H1 (cell line): ENCODE results near the gene DNAJA3. TPM values are rescaled to one million over a fixed set of nuclear protein-coding genes. Genes with fewer than 3 reads are reported as not detected.

Experiments used
- CTCF ChIA-PET: fragments of 300-600 bp; sonication (Branson Sonifier 250); formaldehyde crosslinking; loops from one replicate; lab custom pipeline; 2021; ENCODE audit not compliant: partially characterized antibody; lab: Charles Lee
- POLR2A ChIA-PET: fragments of 300-600 bp; sonication (Branson Sonifier 250); formaldehyde crosslinking; loops from one replicate; lab custom pipeline; 2021; ENCODE audit warnings: inconsistent platforms; ENCODE audit not compliant: partially characterized antibody; lab: Charles Lee
- DNase-seq, 2 experiments: peaks; one replicate each; pipeline versions ENCODE4 v3.0.0 to v3.0.0-alpha.2; 2010 to 2022; ENCODE audit warnings: low spot score in 2 of 2, low read depth in 1 of 2, mixed read lengths in 1 of 2
- FAIRE-seq: peaks from 2 replicates; lab custom pipeline; 2011; peaks lifted over from hg19 to GRCh38; lab: Jason Lieb, UNC
- H2AFZ ChIP-seq: 2 replicates; pipeline ENCODE4 v1.8.1; 2012; ENCODE audit warnings: low read length, inconsistent platforms
- H2AK5ac ChIP-seq: 2 replicates; pipeline ENCODE4 v1.6.1; 2013; ENCODE audit warnings: low read depth, low read length
- H2BK120ac ChIP-seq: replicated peaks from 2 replicates; pipeline ENCODE3; 2013; ENCODE audit warnings: low read depth, low read length, inconsistent platforms
- H2BK12ac ChIP-seq: 2 replicates; pipeline ENCODE4 v1.6.1; 2013; ENCODE audit warnings: low read depth, low read length
- H2BK15ac ChIP-seq: 2 replicates; pipeline ENCODE4 v1.6.1; 2013; ENCODE audit warnings: low read length
- H2BK20ac ChIP-seq: 2 replicates; pipeline ENCODE4 v1.6.1; 2013; ENCODE audit warnings: low read length
- H2BK5ac ChIP-seq: 2 replicates; pipeline ENCODE4 v1.6.1; 2013; ENCODE audit warnings: low read depth, low read length
- H3K14ac ChIP-seq: 2 replicates; pipeline ENCODE4 v1.6.1; 2013; ENCODE audit warnings: inconsistent platforms; ENCODE audit not compliant: insufficient read length
- H3K18ac ChIP-seq: 2 replicates; pipeline ENCODE4 v1.6.1; 2013; ENCODE audit warnings: low read length; ENCODE audit errors: extremely low read depth
- H3K23ac ChIP-seq: 2 replicates; pipeline ENCODE4 v1.6.1; 2013; ENCODE audit warnings: inconsistent platforms; ENCODE audit not compliant: insufficient read length
- H3K23me2 ChIP-seq: 2 replicates; pipeline ENCODE4 v1.6.1; 2013; ENCODE audit warnings: low read depth, low read length
- H3K27ac ChIP-seq: 2 replicates; pipeline ENCODE4 v1.6.1; 2011; ENCODE audit warnings: low read depth, low read length, inconsistent platforms
- H3K27me3 ChIP-seq, 4 experiments: replicated peaks in 1 of 4; 1 replicate in 1 of 4; 2 replicates in 3 of 4; pipeline versions ENCODE4 v1.6.1 to v1.8.1; 2011 to 2013; ENCODE audit warnings: low read length in 3 of 4, mild to moderate bottlenecking in 3 of 4, inconsistent platforms in 2 of 4, mixed read lengths in 2 of 4, moderate library complexity in 1 of 4; ENCODE audit not compliant: control insufficient read depth in 3 of 4, insufficient read depth in 3 of 4; ENCODE audit errors: extremely low read depth in 1 of 4
- H3K36me3 ChIP-seq, 4 experiments: 2 replicates each; pipeline versions ENCODE4 v1.6.1 to v1.8.1; 2011 to 2013; ENCODE audit warnings: mild to moderate bottlenecking in 4 of 4, low read length in 3 of 4, moderate library complexity in 2 of 4, control low read depth in 1 of 4, inconsistent platforms in 1 of 4; ENCODE audit not compliant: insufficient read depth in 4 of 4, control insufficient read depth in 2 of 4
- H3K4ac ChIP-seq: replicated peaks from 2 replicates; pipeline ENCODE3; 2013; ENCODE audit warnings: low read length, low read depth, mixed read lengths, inconsistent platforms; ENCODE audit not compliant: insufficient read length
- H3K4me1 ChIP-seq, 4 experiments: replicated peaks in 1 of 4; 1 replicate in 1 of 4; 2 replicates in 3 of 4; pipeline versions ENCODE4 v1.6.1 to v1.8.1; 2011 to 2013; ENCODE audit warnings: low read length in 3 of 4, inconsistent platforms in 2 of 4, mixed read lengths in 1 of 4; ENCODE audit not compliant: insufficient read depth in 4 of 4, control insufficient read depth in 3 of 4
- H3K4me2 ChIP-seq, 2 experiments: 2 replicates each; pipeline versions ENCODE4 v1.6.1 to v1.8.1; 2011 to 2013; ENCODE audit warnings: low read depth in 2 of 2, low read length in 2 of 2, control low read depth in 1 of 2, inconsistent platforms in 1 of 2, mild to moderate bottlenecking in 1 of 2; ENCODE audit not compliant: insufficient read depth in 1 of 2
- H3K4me3 ChIP-seq, 4 experiments: fragments of 200-600, 300-600 bp in 1 of 4; sonication (generic), shearing (Covaris generic), sonication (Bioruptor Twin) in 1 of 4; 2 replicates each; pipeline versions ENCODE4 v1.5.1 to v1.8.1; 2011 to 2016; ENCODE audit warnings: low read length in 4 of 4, low read depth in 3 of 4, control low read depth in 2 of 4, inconsistent platforms in 2 of 4, mild to moderate bottlenecking in 2 of 4, mixed read lengths in 1 of 4, moderate library complexity in 1 of 4; ENCODE audit not compliant: insufficient read depth in 2 of 4; ENCODE audit errors: extremely low read depth in 1 of 4
- H3K56ac ChIP-seq: replicated peaks from 2 replicates; pipeline ENCODE3; 2013; ENCODE audit warnings: low read depth, mild to moderate bottlenecking, mixed read lengths, low read length, inconsistent platforms; ENCODE audit not compliant: insufficient read length
- H3K79me1 ChIP-seq: 2 replicates; pipeline ENCODE4 v1.6.1; 2013; ENCODE audit warnings: low read depth, low read length, control low read depth
- H3K79me2 ChIP-seq, 2 experiments: 2 replicates each; pipeline versions ENCODE4 v1.6.1 to v1.8.1; 2012 to 2013; ENCODE audit warnings: low read length in 2 of 2, mild to moderate bottlenecking in 2 of 2, inconsistent platforms in 1 of 2; ENCODE audit not compliant: insufficient read depth in 2 of 2, control insufficient read depth in 1 of 2
- H3K9ac ChIP-seq, 4 experiments: replicated peaks in 1 of 4; 1 replicate in 1 of 4; 2 replicates in 3 of 4; pipeline versions ENCODE4 v1.6.1 to v1.8.1; 2011 to 2013; ENCODE audit warnings: low read depth in 3 of 4, low read length in 3 of 4, control low read depth in 2 of 4, mild to moderate bottlenecking in 2 of 4, moderate library complexity in 2 of 4, inconsistent platforms in 1 of 4; ENCODE audit errors: extremely low read depth in 1 of 4
- H3K9me3 ChIP-seq, 2 experiments: 2 replicates each; pipeline versions ENCODE4 v1.6.1 to v1.8.1; 2012 to 2013; ENCODE audit warnings: mild to moderate bottlenecking in 2 of 2, moderate library complexity in 2 of 2, control low read depth in 1 of 2, inconsistent platforms in 1 of 2, low read depth in 1 of 2, low read length in 1 of 2, mixed read lengths in 1 of 2; ENCODE audit not compliant: insufficient read depth in 2 of 2
- H4K20me1 ChIP-seq, 2 experiments: replicated peaks in 1 of 2; 2 replicates each; pipeline versions ENCODE3 to v1.8.1; 2011 to 2013; ENCODE audit warnings: inconsistent platforms in 2 of 2, low read length in 2 of 2, mild to moderate bottlenecking in 1 of 2; ENCODE audit not compliant: insufficient read depth in 2 of 2, control insufficient read depth in 1 of 2
- H4K5ac ChIP-seq: 2 replicates; pipeline ENCODE4 v1.6.1; 2013; ENCODE audit warnings: low read length, low read depth, mixed read lengths, inconsistent platforms; ENCODE audit not compliant: insufficient read length
- H4K8ac ChIP-seq: 2 replicates; pipeline ENCODE4 v1.8.0; 2013; ENCODE audit warnings: mild to moderate bottlenecking, moderate library complexity, low read length, inconsistent platforms; ENCODE audit not compliant: insufficient read depth; ENCODE audit errors: extremely low read depth
- H4K91ac ChIP-seq: replicated peaks from 2 replicates; pipeline ENCODE3; 2013; ENCODE audit warnings: low read length, mixed read lengths, inconsistent platforms; ENCODE audit not compliant: insufficient read length
- CHD2 ChIP-seq: IDR thresholded peaks from 2 replicates; pipeline ENCODE4 v1.6.1; 2012; ENCODE audit warnings: low read length, improper control_type of control experiment
- CTBP2 ChIP-seq: IDR thresholded peaks from 2 replicates; pipeline ENCODE4 v1.7.0; 2011; ENCODE audit warnings: borderline replicate concordance, mild to moderate bottlenecking, moderate library complexity, mixed read lengths, low read length; ENCODE audit not compliant: insufficient read depth, insufficient read length
- FOSL1 ChIP-seq: IDR thresholded peaks from 2 replicates; pipeline ENCODE4 v1.6.1; 2011; ENCODE audit warnings: mild to moderate bottlenecking, low read depth, low read length, moderate library complexity; ENCODE audit not compliant: insufficient read depth
- KDM4A ChIP-seq: IDR thresholded peaks from one replicate; pipeline ENCODE4 v1.7.1; 2012; ENCODE audit warnings: low read depth, mild to moderate bottlenecking, moderate library complexity, low read length, inconsistent platforms; ENCODE audit not compliant: severe bottlenecking
- PHF8 ChIP-seq: fragments of 200-600 bp; sonication (generic); conservative IDR thresholded peaks from 2 replicates; pipeline ENCODE4 v1.7.1; 2012; ENCODE audit warnings: low read depth, mild to moderate bottlenecking, inconsistent platforms, low read length, moderate library complexity
- SP4 ChIP-seq: IDR thresholded peaks from 2 replicates; pipeline ENCODE4 v1.6.1; 2012; ENCODE audit warnings: low read length, inconsistent platforms
- SRF ChIP-seq: IDR thresholded peaks from 2 replicates; pipeline ENCODE4 v1.6.1; 2011; ENCODE audit warnings: mild to moderate bottlenecking, low read depth, low read length, moderate library complexity
- TAF7 ChIP-seq: optimal IDR thresholded peaks from 2 replicates; pipeline ENCODE3; 2011; ENCODE audit warnings: low read depth, mild to moderate bottlenecking, inconsistent platforms, low read length, moderate library complexity, borderline replicate concordance
- YY1 ChIP-seq: IDR thresholded peaks from 2 replicates; pipeline ENCODE4 v1.6.1; 2011; ENCODE audit warnings: low read depth, mild to moderate bottlenecking, low read length
- WGBS, 2 experiments: shearing (Covaris generic) in 1 of 2; methylation state at CpG; one replicate each; pipeline versions ENCODE4 v1.1.6 to v1.1.7; 2013 to 2015; ENCODE audit warnings: low lambda C conversion rate in 2 of 2, mixed read lengths in 2 of 2, inconsistent platforms in 1 of 2, low coverage in 1 of 2, missing lambda C conversion rate in 1 of 2; ENCODE audit not compliant: insufficient replicate concordance in 2 of 2, insufficient coverage in 1 of 2, insufficient read length in 1 of 2; ENCODE audit errors: extremely low coverage in 1 of 2, missing lambda C conversion rate in 1 of 2; 5-methylcytosine and 5-hydroxymethylcytosine counted together
- polyA plus RNA-seq, 7 experiments: library from polyadenylated mRNA; depleted of rRNA in 3 of 7; stranded (reverse) in 5 of 7; unstranded in 2 of 7; fragments of >200 nt in 5 of 7; fragments of 200-250 nt in 2 of 7; gene quantifications; 1 replicate in 5 of 7; 2 replicates in 1 of 7; 4 replicates in 1 of 7; pipeline versions ENCODE4 v1.2.1 to v1.2.3, GENCODE V29; 2011 to 2013; ENCODE audit warnings: missing spikeins in 2 of 7, mixed read lengths in 2 of 7
- total RNA-seq: library from RNA; stranded (reverse); fragmentation: NEBNext Ultra II Directional; extraction: Animal tissue kit (Norgen Biotek cat#: 25700); gene quantifications from 2 replicates; pipeline ENCODE4 v1.2.1, GENCODE V29; 2021
- TF ChIP-seq, protein P1 (sequence below): IDR thresholded peaks from 2 replicates; pipeline ENCODE4 v1.6.1; 2011; ENCODE audit warnings: low read depth, mild to moderate bottlenecking, low read length; ENCODE audit not compliant: insufficient read depth
- TF ChIP-seq, protein P2 (sequence below): IDR thresholded peaks from 2 replicates; pipeline ENCODE4 v1.6.1; 2012; ENCODE audit warnings: inconsistent platforms

DNAJA3 gene
- total and polyA plus RNA-seq, 2 of the 8 experiments (the other 6 are each of a cell fraction or from before 2014, with no cell fraction given): 37.3 to 59.1 TPM

DNA sequence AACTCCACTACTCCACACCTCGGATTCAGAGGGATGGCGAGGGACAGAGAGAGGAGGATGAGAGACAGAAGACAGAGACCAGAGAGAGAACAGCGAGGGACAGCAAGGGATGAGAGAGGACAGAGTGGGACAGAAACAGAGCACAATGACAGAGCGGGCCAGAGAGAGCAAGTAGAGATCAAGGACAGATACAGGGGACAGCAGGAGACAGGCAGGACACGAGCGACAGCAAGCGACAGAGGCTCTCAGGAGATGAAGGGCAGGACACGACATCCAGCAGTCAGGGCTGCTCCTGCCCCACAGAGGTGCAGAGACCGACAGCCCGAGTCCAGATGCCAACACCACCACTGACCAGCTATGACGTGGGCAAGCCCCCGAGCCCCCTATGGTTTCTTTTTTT lies 24.2 kb upstream of the DNAJA3 start:
- Histone ChIP-seq H3K14ac (no peak overlapping the region), H2BK15ac (no peak overlapping the region), H3K4me1 (peaks cover 0 to 4% (median 2%) of the 10 kb centered on the region in 4 experiments; a peak in 3 of 7 replicates), H3K4me2 (no peak overlapping the region), H3K4ac (no peak overlapping the region), H3K79me1 (no peaks in the 10 kb centered on the region), H2AK5ac (no peak overlapping the region), H2AFZ (no peak overlapping the region), H2BK12ac (0 out of 2 replicates have a peak overlapping the region, but pooled peaks have one; percentile 60), H4K20me1 (peaks cover 0 to 3% of the 10 kb centered on the region in 2 experiments), H3K27ac (no peak overlapping the region), H4K5ac (no peak overlapping the region), H3K9me3 (no peaks in the 10 kb centered on the region), H3K79me2 (no peaks in the 10 kb centered on the region), H3K27me3 (no peaks in the 10 kb centered on the region), H3K23me2 (no peaks in the 10 kb centered on the region), H3K18ac (peak overlapping the region; percentile 48; the same call in 1 of the 2 replicates), H3K4me3 (no peak overlapping the region), H2BK5ac (0 out of 2 replicates have a peak overlapping the region, but pooled peaks have one; percentile 16), H4K8ac (no peak overlapping the region), H3K9ac (no peak overlapping the region), H3K36me3 (no peaks in the 10 kb centered on the region), H3K23ac (no peak overlapping the region), H2BK120ac (no peak overlapping the region), H4K91ac (no peak overlapping the region), H2BK20ac (0 out of 2 replicates have a peak overlapping the region, but pooled peaks have one; percentile 32), H3K56ac (no peak overlapping the region)
- WGBS, 2 experiments: 96% methylated on average over 12 of the region's 12 CpGs; no CpG with 5 or more reads in 1 of the 2 experiments
- FAIRE-seq: no peak
- CTCF ChIA-PET: interaction anchor here (0.8 to 17.2 kb wide), 19 partner anchors 14 to 371 kb away, joined by 3 to 659 read pairs (median 20); partner anchors contain the start of genes CORO7, GLIS2, PAM16 and TFAP4
- no peak for DNase-seq
- POLR2A ChIA-PET: interaction anchor here (0.6 to 4.9 kb wide), 10 partner anchors 9 to 130 kb away, joined by 3 to 48 read pairs (median 4); partner anchors contain the start of gene PAM16
- TF ChIP-seq YY1 (no peak), PHF8 (no peak), SRF (no peak), CTBP2 (no peak), TAF7 (no peak), KDM4A (no peak), FOSL1 (no peak), SP4 (no peak), CHD2 (no peak)
- TF ChIP-seq, protein P1, sequence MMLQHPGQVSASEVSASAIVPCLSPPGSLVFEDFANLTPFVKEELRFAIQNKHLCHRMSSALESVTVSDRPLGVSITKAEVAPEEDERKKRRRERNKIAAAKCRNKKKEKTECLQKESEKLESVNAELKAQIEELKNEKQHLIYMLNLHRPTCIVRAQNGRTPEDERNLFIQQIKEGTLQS: no peak
- TF ChIP-seq, protein P2, sequence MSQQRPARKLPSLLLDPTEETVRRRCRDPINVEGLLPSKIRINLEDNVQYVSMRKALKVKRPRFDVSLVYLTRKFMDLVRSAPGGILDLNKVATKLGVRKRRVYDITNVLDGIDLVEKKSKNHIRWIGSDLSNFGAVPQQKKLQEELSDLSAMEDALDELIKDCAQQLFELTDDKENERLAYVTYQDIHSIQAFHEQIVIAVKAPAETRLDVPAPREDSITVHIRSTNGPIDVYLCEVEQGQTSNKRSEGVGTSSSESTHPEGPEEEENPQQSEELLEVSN: no peak
